Vagina (tissue), 2 donors: ENCODE results near the gene RPSA. TPM values are rescaled to one million over a fixed set of nuclear protein-coding genes. Genes with fewer than 3 reads are reported as not detected.

Experiments used
- DNase-seq, 2 donors: peaks; one replicate each; pipeline ENCODE4 v3.0.0-alpha.2; 2017; ENCODE audit errors: extremely low spot score in 2 of 2
- H3K27ac ChIP-seq: fragments of 200-600 bp; sonication (generic); one replicate; pipeline ENCODE4 v1.5.1; 2019
- H3K27me3 ChIP-seq: fragments of 200-600 bp; sonication (generic); one replicate; pipeline ENCODE4 v1.5.1; 2019
- H3K36me3 ChIP-seq, 2 donors: fragments of 200-600 bp; sonication (generic); one replicate each; pipeline ENCODE4 v1.5.1; 2017 to 2019
- H3K4me1 ChIP-seq: fragments of 200-600 bp; sonication (generic); one replicate; pipeline ENCODE4 v1.5.1; 2019
- H3K4me3 ChIP-seq, 2 donors: fragments of 200-600 bp; sonication (generic); 1 replicate in 1 of 2; 2 replicates in 1 of 2; pipeline ENCODE4 v1.5.1; 2016 to 2019
- H3K9me3 ChIP-seq: fragments of 200-600 bp; sonication (generic); one replicate; pipeline ENCODE4 v1.5.1; 2019
- POLR2A ChIP-seq, 2 donors: fragments of 450-650 bp; IDR thresholded peaks; one replicate each; pipeline ENCODE4 v1.6.1; 2017; ENCODE audit warnings: antibody characterized with exemption in 2 of 2, mild to moderate bottlenecking in 2 of 2, moderate library complexity in 2 of 2
- POLR2AphosphoS5 ChIP-seq, 2 donors: sonication (generic); formaldehyde crosslinking; IDR thresholded peaks; one replicate each; pipeline ENCODE4 v1.9.0; 2017; ENCODE audit warnings: antibody characterized with exemption in 2 of 2, mild to moderate bottlenecking in 2 of 2, low read depth in 1 of 2; ENCODE audit not compliant: insufficient read depth in 1 of 2
- intact Hi-C: fragments of 100-400 bp; cut with DNase I; formaldehyde crosslinking; loops from one replicate; pipeline ENCODE4 v1.15.1; 2023
- total RNA-seq: library from RNA; depleted of rRNA; stranded (reverse); fragments of >200 nt; gene quantifications from one replicate; pipeline ENCODE4 v1.2.3, GENCODE V29; 2016
- TF ChIP-seq, protein P1 (sequence below), 3 experiments: fragments of 450-650 bp in 2 of 3; fragments of 200-600 bp in 1 of 3; sonication (generic) in 1 of 3; IDR thresholded peaks; one replicate each; pipeline ENCODE4 v1.5.1; 2017 to 2019; ENCODE audit warnings: antibody characterized with exemption in 3 of 3, mild to moderate bottlenecking in 2 of 3, moderate library complexity in 2 of 3

Gene RPSA
- total RNA-seq, 1 donor from 2014 or later: 1,049 TPM

DNA sequence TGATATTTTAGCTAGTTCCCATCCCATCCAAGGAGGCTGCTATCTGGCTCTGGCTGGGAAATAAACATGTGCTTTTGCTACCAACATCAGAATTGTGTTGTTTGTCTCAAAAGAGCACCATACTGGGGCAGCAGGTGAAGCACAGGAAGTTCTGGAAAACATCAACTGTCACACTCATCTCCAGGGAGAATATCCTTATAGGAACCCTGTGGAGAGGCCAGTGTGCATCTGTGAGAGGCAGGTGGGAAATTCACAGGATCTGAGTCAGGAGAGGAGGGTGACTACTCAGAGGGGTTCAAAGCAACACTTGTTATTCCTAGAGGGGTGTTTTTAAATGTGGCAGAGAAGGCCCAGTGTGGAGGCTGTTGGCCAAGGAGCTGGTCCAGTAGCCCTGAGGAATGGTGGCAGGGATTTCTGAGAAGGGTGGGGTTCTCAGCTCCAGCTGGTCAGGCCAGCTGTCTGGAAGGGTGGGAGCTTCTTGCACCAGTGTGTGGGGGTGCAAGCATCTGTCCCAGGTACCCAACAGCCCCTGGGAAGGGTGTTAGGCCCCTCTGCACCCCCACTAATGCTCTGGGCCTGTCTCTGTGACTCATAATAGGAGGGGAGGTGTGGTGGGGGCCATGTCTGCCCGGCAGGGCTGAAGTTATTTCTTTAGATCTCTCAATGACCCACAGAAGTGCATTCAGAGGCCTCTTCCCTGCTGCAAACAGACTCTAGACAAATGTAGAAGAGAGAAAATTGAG lies 28.7 kb downstream of the RPSA start:
- TF ChIP-seq, protein P1, sequence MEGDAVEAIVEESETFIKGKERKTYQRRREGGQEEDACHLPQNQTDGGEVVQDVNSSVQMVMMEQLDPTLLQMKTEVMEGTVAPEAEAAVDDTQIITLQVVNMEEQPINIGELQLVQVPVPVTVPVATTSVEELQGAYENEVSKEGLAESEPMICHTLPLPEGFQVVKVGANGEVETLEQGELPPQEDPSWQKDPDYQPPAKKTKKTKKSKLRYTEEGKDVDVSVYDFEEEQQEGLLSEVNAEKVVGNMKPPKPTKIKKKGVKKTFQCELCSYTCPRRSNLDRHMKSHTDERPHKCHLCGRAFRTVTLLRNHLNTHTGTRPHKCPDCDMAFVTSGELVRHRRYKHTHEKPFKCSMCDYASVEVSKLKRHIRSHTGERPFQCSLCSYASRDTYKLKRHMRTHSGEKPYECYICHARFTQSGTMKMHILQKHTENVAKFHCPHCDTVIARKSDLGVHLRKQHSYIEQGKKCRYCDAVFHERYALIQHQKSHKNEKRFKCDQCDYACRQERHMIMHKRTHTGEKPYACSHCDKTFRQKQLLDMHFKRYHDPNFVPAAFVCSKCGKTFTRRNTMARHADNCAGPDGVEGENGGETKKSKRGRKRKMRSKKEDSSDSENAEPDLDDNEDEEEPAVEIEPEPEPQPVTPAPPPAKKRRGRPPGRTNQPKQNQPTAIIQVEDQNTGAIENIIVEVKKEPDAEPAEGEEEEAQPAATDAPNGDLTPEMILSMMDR (IDR thresholded peaks at IDR 0.05): no peak
- TF ChIP-seq POLR2A (IDR thresholded peaks at IDR 0.05) (no peak), POLR2AphosphoS5 (IDR thresholded peaks at IDR 0.05; ENCODE audit: insufficient read depth in 1 of 2, low read depth in 1 of 2) (no peak)
- intact Hi-C loops: no loop called here
- H3K9me3 ChIP-seq: no peaks in the 10 kb centered on the region
- no peak overlapping the region for H3K27ac ChIP-seq
- no peak overlapping the region for H3K4me3 ChIP-seq
- no peaks in the 10 kb centered on the region for H3K27me3 ChIP-seq
- no peaks in the 10 kb centered on the region for H3K4me1 ChIP-seq
- DNase-seq: no peak
- H3K36me3 ChIP-seq: no peaks in the 10 kb centered on the region

DNA sequence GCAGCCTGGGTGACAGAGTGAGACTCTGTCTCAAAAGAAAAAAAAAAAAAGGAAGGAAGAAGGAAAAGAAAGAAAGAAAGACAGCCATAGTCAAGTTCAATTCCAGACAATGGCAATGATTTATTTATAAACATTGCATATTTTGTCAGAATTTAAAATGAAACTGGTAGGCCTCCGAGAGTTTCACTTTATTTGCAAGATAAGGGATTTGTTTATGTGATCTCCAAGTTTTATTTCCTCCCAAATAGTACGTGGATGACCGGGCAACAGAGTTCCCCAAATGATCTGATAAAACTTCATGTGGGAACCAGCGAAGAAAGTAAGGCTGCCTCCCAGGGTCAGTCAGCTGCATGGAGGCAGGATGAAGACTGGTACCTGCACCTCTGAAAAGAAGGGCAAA lies 32.4 kb downstream of the RPSA start:
- Histone ChIP-seq H3K4me3 (no peak overlapping the region), H3K27ac (no peak overlapping the region), H3K27me3 (no peaks in the 10 kb centered on the region), H3K9me3 (no peaks in the 10 kb centered on the region), H3K4me1 (no peaks in the 10 kb centered on the region), H3K36me3 (no peaks in the 10 kb centered on the region)
- TF ChIP-seq POLR2AphosphoS5 (IDR thresholded peaks at IDR 0.05; ENCODE audit: insufficient read depth in 1 of 2, low read depth in 1 of 2) (no peak), POLR2A (IDR thresholded peaks at IDR 0.05) (no peak)
- TF ChIP-seq, protein P1 (IDR thresholded peaks at IDR 0.05): no peak
- DNase-seq: no peak
- intact Hi-C loops: no loop called here

DNA sequence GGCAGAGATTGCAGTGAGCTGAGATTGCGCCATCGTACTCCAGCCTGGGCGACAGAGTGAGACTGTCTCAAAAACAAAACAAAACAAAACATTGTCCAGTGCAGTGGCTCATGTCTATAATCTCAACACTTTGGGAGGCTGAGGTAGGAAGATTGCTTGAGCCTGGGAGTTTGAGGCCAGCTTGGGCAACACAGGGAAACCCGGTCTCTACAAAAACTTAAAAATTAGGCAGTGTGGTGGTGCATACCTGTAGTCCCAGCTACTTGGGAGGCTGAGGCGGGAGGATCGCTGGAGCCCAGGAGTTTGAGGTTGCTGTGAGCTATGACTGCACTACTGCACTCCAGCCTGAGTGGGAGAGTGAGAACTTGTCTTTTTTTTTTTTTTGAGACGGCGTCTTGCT lies 33.8 kb downstream of the RPSA start:
- no peak for TF ChIP-seq POLR2AphosphoS5 (IDR thresholded peaks at IDR 0.05; ENCODE audit: insufficient read depth in 1 of 2, low read depth in 1 of 2)
- no peak for TF ChIP-seq POLR2A (IDR thresholded peaks at IDR 0.05)
- TF ChIP-seq, protein P1 (IDR thresholded peaks at IDR 0.05): no peak
- Histone ChIP-seq H3K4me1 (no peaks in the 10 kb centered on the region), H3K36me3 (no peaks in the 10 kb centered on the region), H3K27ac (no peak overlapping the region), H3K27me3 (no peaks in the 10 kb centered on the region), H3K4me3 (no peak overlapping the region), H3K9me3 (no peaks in the 10 kb centered on the region)
- intact Hi-C loops: no loop called here
- DNase-seq: no peak

DNA sequence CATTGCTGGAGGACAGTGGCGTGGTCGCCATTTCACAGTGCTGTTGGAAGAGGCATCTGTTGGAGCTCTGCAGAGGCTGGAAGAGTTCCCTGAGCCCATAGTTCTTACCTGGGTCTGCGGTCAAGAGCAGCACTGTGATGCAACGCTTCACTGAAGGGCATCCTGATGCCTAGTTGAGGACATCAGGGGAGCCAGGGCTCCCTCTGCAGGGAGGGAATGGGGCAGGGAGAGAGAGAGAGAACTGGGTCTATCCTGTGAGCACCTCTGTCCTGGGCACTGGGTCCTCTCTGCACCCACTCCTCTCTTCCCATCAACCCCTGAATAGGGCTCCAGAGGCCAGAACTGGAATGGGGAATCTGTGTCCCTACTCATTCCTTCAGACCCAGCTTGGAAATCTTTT lies 37.0 kb downstream of the RPSA start:
- H3K36me3 ChIP-seq: no peaks in the 10 kb centered on the region
- no peaks in the 10 kb centered on the region for H3K27me3 ChIP-seq
- no peaks in the 10 kb centered on the region for H3K9me3 ChIP-seq
- TF ChIP-seq POLR2A (IDR thresholded peaks at IDR 0.05): no peak
- TF ChIP-seq POLR2AphosphoS5 (IDR thresholded peaks at IDR 0.05; ENCODE audit: insufficient read depth in 1 of 2, low read depth in 1 of 2): no peak
- TF ChIP-seq, protein P1 (IDR thresholded peaks at IDR 0.05): no peak
- DNase-seq: no peak
- H3K27ac ChIP-seq: no peak overlapping the region
- intact Hi-C loops: no loop called here
- no peak overlapping the region for H3K4me3 ChIP-seq
- H3K4me1 ChIP-seq: no peaks in the 10 kb centered on the region

DNA sequence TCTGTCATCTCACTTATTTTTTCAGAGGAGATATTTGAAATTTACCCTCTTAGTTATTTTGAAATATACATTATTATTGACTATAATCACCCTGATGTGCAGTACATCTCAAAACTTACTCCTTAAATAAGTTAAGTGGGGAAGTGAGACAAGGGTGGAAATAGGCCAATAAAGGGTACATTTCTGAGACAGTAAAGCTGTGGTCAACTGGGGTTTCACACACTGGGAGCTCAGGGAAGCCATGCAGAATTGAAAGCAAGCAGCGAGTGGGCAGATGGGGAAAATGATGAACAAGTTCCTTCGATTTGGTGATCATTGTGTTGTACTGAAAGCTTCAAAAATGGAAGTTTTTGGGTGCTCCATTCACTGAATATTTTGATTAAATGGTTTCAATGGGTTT lies 39.4 kb downstream of the RPSA start:
- TF ChIP-seq, protein P1 (IDR thresholded peaks at IDR 0.05): no peak
- TF ChIP-seq POLR2AphosphoS5 (IDR thresholded peaks at IDR 0.05; ENCODE audit: insufficient read depth in 1 of 2, low read depth in 1 of 2) (no peak), POLR2A (IDR thresholded peaks at IDR 0.05) (no peak)
- Histone ChIP-seq H3K4me3 (no peak overlapping the region), H3K36me3 (no peaks in the 10 kb centered on the region), H3K27me3 (no peaks in the 10 kb centered on the region), H3K9me3 (no peaks in the 10 kb centered on the region), H3K27ac (no peak overlapping the region), H3K4me1 (no peaks in the 10 kb centered on the region)
- DNase-seq: no peak
- intact Hi-C loops: no loop called here
